Suprapubic skin (tissue), 3 donors: ENCODE data around the gene SMYD3.

Source experiments
- CTCF ChIP-seq, 2 donors: fragments of 200-600 bp in 1 of 2; fragments of 450-650 bp in 1 of 2; sonication (generic) in 1 of 2; IDR thresholded peaks; one replicate each; pipeline ENCODE4 v1.5.1; 2016 to 2019; ENCODE audit warnings: antibody characterized with exemption in 2 of 2, mild to moderate bottlenecking in 1 of 2, moderate library complexity in 1 of 2
- EP300 ChIP-seq: sonication (generic); formaldehyde crosslinking; IDR thresholded peaks from one replicate; pipeline ENCODE4 v1.6.1; 2017; ENCODE audit warnings: antibody characterized with exemption

DNA sequence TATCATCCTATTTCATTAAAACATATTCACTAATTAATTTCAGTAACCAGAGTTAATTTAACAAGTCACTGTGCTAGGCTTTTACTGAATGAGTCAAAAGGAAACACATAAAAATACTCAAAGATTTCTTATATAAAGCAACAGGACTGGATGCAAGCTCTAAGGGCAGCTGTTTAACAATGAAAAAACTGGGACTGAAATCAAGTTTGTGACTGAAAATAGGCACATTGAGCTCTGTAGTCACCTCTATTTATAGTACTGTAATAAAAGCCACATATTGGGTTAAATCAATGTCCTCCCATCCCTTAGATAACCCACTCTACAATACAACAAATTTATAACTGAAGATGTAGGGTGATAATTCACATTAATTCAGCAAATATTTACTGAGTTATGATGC lies 52.4 kb downstream of the SMYD3 start:
- TF ChIP-seq CTCF (IDR thresholded peaks at IDR 0.05), result no peak
- TF ChIP-seq EP300, result no peak
